ENCODE measurements around the gene TSC22D2.

- no peak for TF ChIP-seq MAX (IDR thresholded peaks at IDR 0.05; ENCODE audit: low read depth, low read length)
- TF ChIP-seq CTCF (IDR thresholded peaks at IDR 0.05; ENCODE audit: low read depth, low read length), result no peak
Measured at GRCh38 chr3:150458001-150458400, 49.9 kb downstream of the TSC22D2 start.

Data from NB4 (cell line).